H1 (cell line): ENCODE data around the gene OGFR. TPM values are rescaled to one million over a fixed set of nuclear protein-coding genes. Genes with fewer than 3 reads are reported as not detected.

Experiments used
- BACH1 ChIP-seq: IDR thresholded peaks from 2 replicates; pipeline ENCODE4 v1.6.1; 2012; ENCODE audit warnings: low read length, improper control_type of control experiment
- BRCA1 ChIP-seq: IDR thresholded peaks from 2 replicates; pipeline ENCODE4 v1.6.1; 2012; ENCODE audit warnings: low read depth, low read length, improper control_type of control experiment
- CHD2 ChIP-seq: IDR thresholded peaks from 2 replicates; pipeline ENCODE4 v1.6.1; 2012; ENCODE audit warnings: low read length, improper control_type of control experiment
- CHD7 ChIP-seq: fragments of 300-600 bp; sonication (generic); IDR thresholded peaks from 2 replicates; pipeline ENCODE4 v1.7.1; 2012; ENCODE audit warnings: low read length, moderate library complexity, mild to moderate bottlenecking, inconsistent platforms; ENCODE audit not compliant: insufficient replicate concordance
- NANOG ChIP-seq: IDR thresholded peaks from 2 replicates; pipeline ENCODE4 v1.6.1; 2011; ENCODE audit warnings: low read length, low read depth, mild to moderate bottlenecking, inconsistent platforms; ENCODE audit not compliant: insufficient read depth, poor library complexity, severe bottlenecking
- SRF ChIP-seq: IDR thresholded peaks from 2 replicates; pipeline ENCODE4 v1.6.1; 2011; ENCODE audit warnings: mild to moderate bottlenecking, low read depth, low read length, moderate library complexity
- SUZ12 ChIP-seq: fragments of 200-600 bp; sonication (generic); IDR thresholded peaks from 2 replicates; pipeline ENCODE4 v1.6.1; 2012; ENCODE audit warnings: mild to moderate bottlenecking, inconsistent platforms, low read length, moderate library complexity, mixed read lengths
- TAF1 ChIP-seq: IDR thresholded peaks from 2 replicates; pipeline ENCODE4 v1.6.1; 2011; ENCODE audit warnings: mild to moderate bottlenecking, low read depth, low read length
- YY1 ChIP-seq: IDR thresholded peaks from 2 replicates; pipeline ENCODE4 v1.6.1; 2011; ENCODE audit warnings: low read depth, mild to moderate bottlenecking, low read length
- ZNF274 ChIP-seq: IDR thresholded peaks from 2 replicates; pipeline ENCODE4 v1.7.0; 2012; ENCODE audit warnings: low read length, borderline replicate concordance; ENCODE audit errors: extremely low read depth
- polyA plus RNA-seq, 7 experiments: library from polyadenylated mRNA; depleted of rRNA in 3 of 7; stranded (reverse) in 5 of 7; unstranded in 2 of 7; fragments of >200 nt in 5 of 7; fragments of 200-250 nt in 2 of 7; gene quantifications; 1 replicate in 5 of 7; 2 replicates in 1 of 7; 4 replicates in 1 of 7; pipeline versions ENCODE4 v1.2.1 to v1.2.3, GENCODE V29; 2011 to 2013; ENCODE audit warnings: missing spikeins in 2 of 7, mixed read lengths in 2 of 7
- total RNA-seq: library from RNA; stranded (reverse); fragmentation: NEBNext Ultra II Directional; extraction: Animal tissue kit (Norgen Biotek cat#: 25700); gene quantifications from 2 replicates; pipeline ENCODE4 v1.2.1, GENCODE V29; 2021
- TF ChIP-seq, protein P1 (sequence below): IDR thresholded peaks from 2 replicates; pipeline ENCODE4 v1.6.1; 2012; ENCODE audit warnings: low read length, inconsistent platforms

OGFR gene
- total and polyA plus RNA-seq, 2 of the 8 experiments (the other 6 are each of a cell fraction or from before 2014, with no cell fraction given), result 13.9 to 25.1 TPM

DNA sequence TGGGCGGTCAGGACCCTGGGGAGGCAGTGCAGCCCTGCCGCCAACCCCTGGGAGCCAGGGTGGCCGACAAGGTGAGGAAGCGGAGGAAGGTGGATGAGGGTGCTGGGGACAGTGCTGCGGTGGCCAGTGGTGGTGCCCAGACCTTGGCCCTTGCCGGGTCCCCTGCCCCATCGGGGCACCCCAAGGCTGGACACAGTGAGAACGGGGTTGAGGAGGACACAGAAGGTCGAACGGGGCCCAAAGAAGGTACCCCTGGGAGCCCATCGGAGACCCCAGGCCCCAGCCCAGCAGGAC lies 8.2 kb downstream of the OGFR start (continued):
- TF ChIP-seq CHD7 (no peak), SUZ12 (no peak), TAF1 (no peak), CHD2 (no peak), BRCA1 (no peak), YY1 (no peak), ZNF274 (no peak), SRF (no peak), NANOG (no peak), BACH1 (no peak)
- TF ChIP-seq, protein P1, sequence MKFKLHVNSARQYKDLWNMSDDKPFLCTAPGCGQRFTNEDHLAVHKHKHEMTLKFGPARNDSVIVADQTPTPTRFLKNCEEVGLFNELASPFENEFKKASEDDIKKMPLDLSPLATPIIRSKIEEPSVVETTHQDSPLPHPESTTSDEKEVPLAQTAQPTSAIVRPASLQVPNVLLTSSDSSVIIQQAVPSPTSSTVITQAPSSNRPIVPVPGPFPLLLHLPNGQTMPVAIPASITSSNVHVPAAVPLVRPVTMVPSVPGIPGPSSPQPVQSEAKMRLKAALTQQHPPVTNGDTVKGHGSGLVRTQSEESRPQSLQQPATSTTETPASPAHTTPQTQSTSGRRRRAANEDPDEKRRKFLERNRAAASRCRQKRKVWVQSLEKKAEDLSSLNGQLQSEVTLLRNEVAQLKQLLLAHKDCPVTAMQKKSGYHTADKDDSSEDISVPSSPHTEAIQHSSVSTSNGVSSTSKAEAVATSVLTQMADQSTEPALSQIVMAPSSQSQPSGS, result no peak
- TF ChIP-seq, all 59 proteins: peak for 0
